Gastrocnemius medialis (tissue), 4 donors: ENCODE data around the gene PHLDA2.

Experiments used
- POLR2A ChIP-seq, 2 donors: fragments of 450-650 bp; IDR thresholded peaks; one replicate each; pipeline ENCODE4 v1.6.1; 2017; ENCODE audit warnings: antibody characterized with exemption in 2 of 2, mild to moderate bottlenecking in 2 of 2, moderate library complexity in 2 of 2
- TF ChIP-seq, protein P1 (sequence below), 5 experiments: fragments of 450-650 bp in 3 of 5; fragments of 200-600 bp in 2 of 5; sonication (generic) in 2 of 5; IDR thresholded peaks in 4 of 5; conservative IDR thresholded peaks in 1 of 5; 1 replicate in 4 of 5; 2 replicates in 1 of 5; pipeline ENCODE4 v1.5.1; 2016 to 2019; ENCODE audit warnings: antibody characterized with exemption in 5 of 5, mild to moderate bottlenecking in 3 of 5, moderate library complexity in 3 of 5

DNA sequence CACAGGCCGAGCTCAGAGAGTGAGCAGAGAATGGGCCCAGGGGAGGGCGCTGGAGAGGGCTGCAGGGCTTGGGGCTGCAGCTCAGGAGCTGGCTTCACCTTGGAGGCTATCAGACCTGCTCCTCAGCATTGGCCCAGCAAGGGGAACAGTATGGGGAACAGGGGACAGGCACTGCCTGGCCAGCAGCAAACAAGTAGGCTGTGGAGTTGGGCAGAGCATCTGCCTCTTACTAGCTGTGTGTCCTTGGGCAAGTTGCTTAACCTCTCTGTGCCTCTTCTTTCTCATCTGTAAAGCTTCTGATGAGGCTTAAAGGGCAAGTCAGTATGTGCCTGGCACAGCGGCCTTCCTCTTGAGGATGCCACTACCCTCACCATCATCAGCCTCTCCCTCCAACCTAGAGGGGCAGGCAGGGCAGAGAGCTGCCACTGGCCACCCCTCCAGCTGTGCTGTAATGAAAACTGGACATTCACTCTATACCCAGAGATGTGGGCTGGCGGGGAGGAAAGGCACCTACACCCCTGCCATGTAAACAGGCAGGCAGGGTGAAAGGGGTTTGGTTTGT is 36.2 kb downstream of the PHLDA2 start:
- TF ChIP-seq, protein P1, sequence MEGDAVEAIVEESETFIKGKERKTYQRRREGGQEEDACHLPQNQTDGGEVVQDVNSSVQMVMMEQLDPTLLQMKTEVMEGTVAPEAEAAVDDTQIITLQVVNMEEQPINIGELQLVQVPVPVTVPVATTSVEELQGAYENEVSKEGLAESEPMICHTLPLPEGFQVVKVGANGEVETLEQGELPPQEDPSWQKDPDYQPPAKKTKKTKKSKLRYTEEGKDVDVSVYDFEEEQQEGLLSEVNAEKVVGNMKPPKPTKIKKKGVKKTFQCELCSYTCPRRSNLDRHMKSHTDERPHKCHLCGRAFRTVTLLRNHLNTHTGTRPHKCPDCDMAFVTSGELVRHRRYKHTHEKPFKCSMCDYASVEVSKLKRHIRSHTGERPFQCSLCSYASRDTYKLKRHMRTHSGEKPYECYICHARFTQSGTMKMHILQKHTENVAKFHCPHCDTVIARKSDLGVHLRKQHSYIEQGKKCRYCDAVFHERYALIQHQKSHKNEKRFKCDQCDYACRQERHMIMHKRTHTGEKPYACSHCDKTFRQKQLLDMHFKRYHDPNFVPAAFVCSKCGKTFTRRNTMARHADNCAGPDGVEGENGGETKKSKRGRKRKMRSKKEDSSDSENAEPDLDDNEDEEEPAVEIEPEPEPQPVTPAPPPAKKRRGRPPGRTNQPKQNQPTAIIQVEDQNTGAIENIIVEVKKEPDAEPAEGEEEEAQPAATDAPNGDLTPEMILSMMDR (IDR thresholded peaks at IDR 0.05 in 4 of 5, conservative IDR thresholded peaks at IDR 0.05 in 1 of 5) = no peak
- TF ChIP-seq POLR2A (IDR thresholded peaks at IDR 0.05) = no peak
